HEK293T (cell line): Measurements from ENCODE around the gene AAK1.

Experiments used
- BHLHE40 ChIP-seq: fragments of 450-650 bp; IDR thresholded peaks from 2 replicates; pipeline ENCODE4 v1.6.1; 2016; ENCODE audit warnings: mild to moderate bottlenecking, moderate library complexity, borderline replicate concordance
- ELF4 ChIP-seq: fragments of 450-650 bp; IDR thresholded peaks from 2 replicates; pipeline ENCODE4 v1.6.1; 2017; ENCODE audit warnings: antibody characterized with exemption
- FOXA1 ChIP-seq: fragments of 450-650 bp; IDR thresholded peaks from 2 replicates; pipeline ENCODE4 v1.6.1; 2016; ENCODE audit warnings: mild to moderate bottlenecking
- FOXK2 ChIP-seq: fragments of 450-650 bp; IDR thresholded peaks from 2 replicates; pipeline ENCODE4 v1.6.1; 2016; ENCODE audit warnings: mild to moderate bottlenecking
- FOXM1 ChIP-seq: fragments of 450-650 bp; IDR thresholded peaks from 2 replicates; pipeline ENCODE4 v1.6.1; 2017; ENCODE audit warnings: mild to moderate bottlenecking, borderline replicate concordance
- HDGF ChIP-seq: fragments of 450-650 bp; IDR thresholded peaks from 2 replicates; pipeline ENCODE4 v1.6.1; 2017; ENCODE audit warnings: antibody characterized with exemption, borderline replicate concordance
- SP1 ChIP-seq: fragments of 450-650 bp; IDR thresholded peaks from 2 replicates; pipeline ENCODE4 v1.6.1; 2017
- SUZ12 ChIP-seq: fragments of 450-650 bp; IDR thresholded peaks from 2 replicates; pipeline ENCODE4 v1.6.1; 2016; ENCODE audit warnings: mild to moderate bottlenecking
- TARDBP ChIP-seq: fragments of 450-650 bp; IDR thresholded peaks from 2 replicates; pipeline ENCODE4 v1.6.1; 2016

- no peak for TF ChIP-seq ELF4
- TF ChIP-seq FOXM1: no peak
- TF ChIP-seq HDGF: no peak
- no peak for TF ChIP-seq SUZ12
- TF ChIP-seq FOXA1: no peak
- TF ChIP-seq SP1: no peak
- TF ChIP-seq BHLHE40: no peak
- no peak for TF ChIP-seq TARDBP
- TF ChIP-seq FOXK2: no peak
Observed at GRCh38 chr2:69436596-69436937, 207.0 kb downstream of the AAK1 start.
